Raji (cell line): ENCODE measurements around the gene TNS3.

Experiments used
- POLR2A ChIP-seq: IDR thresholded peaks from 2 replicates; pipeline ENCODE4 v1.6.1; 2011; ENCODE audit warnings: low read depth, low read length, control low read depth; ENCODE audit not compliant: insufficient read depth

The TNS3 gene

DNA sequence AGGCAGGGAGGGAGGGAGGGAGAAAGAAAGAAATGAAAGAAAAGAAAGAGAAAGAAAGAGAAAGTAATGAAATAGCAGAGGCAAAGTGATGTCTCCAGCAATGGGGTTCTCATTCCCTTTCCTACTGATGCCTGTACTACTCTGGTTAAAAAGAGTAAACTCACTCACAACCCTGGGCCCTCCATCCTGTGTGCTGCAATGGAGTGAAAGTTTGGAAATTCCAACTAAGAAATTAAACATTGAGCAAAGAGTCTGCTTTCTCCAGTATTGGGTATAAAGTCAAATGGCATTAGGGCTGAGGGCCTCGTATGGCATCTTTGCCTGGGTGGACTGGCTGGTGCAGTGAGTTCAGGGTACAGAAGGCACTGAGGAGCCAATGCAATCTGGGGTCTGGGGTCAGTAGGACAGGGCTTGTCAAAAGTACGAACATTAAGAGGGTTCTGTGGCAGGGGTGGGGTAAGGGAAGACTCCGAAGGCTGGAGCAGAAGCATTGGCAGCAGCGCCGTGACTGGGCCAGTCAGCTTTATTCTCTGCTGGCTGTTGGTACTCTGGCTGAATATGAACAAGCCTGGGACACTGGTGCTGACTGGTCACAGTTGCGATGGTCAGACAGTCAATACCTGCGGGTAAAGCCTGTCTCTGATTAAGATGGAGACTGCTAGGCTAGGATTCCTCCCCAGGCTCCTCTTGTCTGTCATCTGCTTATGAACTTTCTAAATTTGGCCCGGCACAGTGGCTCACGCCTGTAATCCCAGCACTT lies 24.1 kb upstream of the TNS3 start:
- no peak for TF ChIP-seq POLR2A

DNA sequence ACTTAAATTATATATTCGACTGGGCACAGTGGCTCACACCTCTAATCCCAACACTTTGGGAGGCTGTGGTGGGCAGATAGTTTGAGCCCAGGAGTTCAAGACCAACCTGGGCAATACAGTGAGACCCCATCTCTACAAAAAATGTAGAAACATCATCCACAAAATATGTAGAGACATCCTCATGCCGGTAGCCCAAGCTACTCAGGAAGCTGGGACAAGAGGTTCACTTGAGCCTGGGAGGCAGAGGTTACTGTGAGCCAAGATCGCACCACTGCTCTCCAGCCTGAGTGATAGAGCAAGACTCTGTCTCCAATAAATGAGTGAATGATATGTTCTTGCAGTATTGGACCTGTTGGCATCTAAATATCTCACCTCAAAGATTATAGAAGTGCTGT lies 22.6 kb upstream of the TNS3 start:
- no peak for TF ChIP-seq POLR2A

DNA sequence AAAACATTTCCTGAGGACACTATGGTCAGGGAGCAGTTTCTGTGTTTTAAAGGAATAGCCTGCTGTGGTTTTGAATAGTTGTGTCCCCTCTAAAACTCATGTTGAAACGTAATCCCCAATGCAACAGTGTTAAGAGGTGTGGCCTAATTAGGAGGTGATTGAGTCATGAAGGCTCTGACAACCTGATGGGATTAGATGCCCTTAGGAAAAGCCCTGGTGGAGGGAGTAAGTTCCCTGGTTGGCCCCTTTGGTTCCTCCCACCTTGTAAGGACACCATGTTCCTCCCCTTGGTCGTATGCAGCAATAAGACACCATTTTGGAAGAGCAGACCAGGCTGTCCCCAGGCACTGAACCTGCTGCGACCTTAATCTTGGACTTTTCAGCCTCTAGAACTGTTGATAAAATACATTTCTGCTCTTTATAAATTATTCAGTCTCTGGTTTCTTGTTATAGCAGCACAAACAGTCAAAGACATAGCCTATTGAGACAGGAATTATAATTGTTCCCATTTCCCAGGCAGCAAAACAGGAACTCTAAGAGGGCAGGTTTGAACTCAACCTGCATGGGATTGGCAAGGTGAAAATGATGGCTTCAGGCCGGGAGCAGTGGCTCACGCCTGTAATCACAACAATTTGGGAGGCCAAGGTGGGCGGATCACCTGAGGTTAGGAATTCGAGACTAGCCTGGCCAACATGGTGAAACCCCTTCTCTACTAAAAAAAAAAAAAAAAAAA lies 20.5 kb upstream of the TNS3 start:
- TF ChIP-seq POLR2A, result no peak

DNA sequence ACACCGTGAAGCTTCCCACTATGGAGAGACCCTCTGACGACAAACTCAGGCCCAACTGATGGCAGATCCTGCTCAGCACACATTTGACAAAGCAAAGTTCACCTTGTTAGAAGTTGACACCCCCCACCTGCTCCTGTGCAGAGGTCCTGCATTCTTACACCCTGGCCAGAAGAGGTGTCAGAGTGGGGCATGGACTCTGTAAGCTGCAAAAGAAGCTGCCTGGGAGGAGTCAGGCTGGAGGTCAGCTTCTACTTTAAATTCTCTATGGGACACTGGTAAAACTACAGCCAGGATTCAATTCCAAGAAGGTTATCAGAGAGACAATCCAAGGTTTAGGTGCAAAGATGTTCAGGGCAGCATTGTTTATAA lies 20.0 kb upstream of the TNS3 start:
- no peak for TF ChIP-seq POLR2A

DNA sequence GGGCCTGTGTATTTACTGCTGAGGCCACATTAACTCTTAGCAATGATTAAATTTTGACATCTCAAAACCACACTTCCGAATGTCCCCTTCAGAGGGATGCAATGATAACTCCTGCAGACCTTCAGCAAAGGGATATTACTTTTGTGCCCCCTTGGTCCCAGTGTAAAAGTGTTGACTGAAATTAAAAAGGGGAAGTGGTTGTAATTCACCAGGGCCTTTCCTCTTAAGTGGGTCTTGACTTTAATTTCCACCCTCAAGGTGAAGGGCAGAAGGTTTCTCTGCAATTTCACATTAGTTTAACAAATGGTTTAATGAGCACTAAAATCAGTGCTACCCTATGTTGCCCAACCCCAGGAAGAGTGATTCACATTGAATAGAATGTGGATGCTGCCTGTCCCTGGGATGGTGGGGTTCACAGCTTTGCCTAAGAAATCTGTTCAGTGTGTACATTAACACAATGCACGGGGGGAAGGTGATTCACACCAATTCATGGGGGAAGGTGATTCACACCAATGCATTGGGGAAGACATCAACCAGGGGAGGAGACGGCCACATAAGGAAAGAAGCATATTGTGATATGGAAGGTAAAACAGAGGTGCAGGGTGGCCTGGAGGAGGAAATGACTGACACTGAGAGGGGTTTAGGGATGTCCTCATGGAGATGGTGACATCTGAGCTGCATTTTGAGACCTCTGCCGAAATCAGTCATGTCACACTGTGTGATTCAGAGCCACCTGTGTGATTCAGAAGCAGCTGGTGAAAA lies 19.4 kb upstream of the TNS3 start:
- peak; percentile 48; the same call in 1 of the 2 replicates for TF ChIP-seq POLR2A

DNA sequence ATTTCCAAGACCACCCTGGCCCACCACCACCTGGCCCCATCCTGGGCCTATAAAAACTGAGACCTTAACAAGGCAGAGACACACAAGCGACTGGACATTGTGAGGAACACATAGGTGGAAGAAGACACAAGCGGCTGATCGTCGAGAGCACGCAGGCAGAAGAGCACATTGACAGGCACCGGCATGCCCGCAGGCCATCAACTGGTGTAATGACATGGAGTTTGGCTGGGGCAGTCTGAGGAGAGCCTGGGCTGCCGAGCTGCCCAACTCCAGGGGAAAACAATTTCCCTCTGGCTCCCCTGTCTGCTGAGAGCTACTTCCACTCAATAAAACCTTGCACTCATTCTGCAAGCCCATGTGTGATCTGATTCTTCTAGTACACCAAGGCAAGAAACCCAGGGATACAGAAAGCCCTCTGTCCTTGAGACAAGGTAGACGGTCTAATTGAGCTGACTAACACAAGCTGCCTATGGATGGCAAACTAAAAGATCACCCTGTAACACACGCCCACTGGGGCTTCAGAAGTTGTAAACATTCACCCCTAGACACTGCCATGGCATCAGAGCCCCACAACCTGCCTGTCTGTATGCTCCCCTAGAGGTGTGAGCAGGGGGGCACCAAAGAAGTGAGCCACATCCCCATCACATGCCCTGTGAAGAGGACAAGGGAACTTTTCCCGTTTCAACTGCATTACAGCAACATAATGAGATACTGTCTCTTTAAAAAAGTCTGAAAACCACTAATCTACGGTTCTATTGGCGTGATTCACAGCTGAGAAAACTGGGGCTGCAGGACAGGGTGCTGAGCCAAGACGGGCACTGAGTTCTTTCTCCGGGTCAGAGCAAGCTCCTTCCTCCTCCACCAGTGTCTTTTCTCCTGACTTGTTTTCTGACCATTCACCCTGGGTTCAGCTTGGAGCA lies 18.5 kb upstream of the TNS3 start:
- peak; percentile 49; the same call in 1 of the 2 replicates for TF ChIP-seq POLR2A

DNA sequence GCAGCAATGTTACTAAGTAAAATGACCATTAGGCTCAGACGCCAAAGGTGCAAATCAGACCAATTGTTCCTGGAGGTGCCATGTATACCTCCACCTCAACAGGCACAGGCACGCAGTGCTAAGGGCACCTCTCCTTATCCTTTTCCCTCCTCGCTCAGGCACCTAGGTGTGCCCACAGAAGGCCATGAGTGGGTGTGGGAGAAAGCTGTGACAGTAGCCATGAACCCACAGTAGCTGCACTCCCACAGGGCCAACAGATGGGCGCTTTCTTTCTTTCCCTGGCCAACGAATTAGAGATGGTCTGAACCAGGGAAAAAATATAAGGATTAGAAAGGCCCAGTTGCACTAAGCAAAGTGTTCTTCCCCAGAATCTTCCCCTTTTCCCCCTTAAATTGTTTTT lies 15.5 kb upstream of the TNS3 start:
- TF ChIP-seq POLR2A, result no peak

DNA sequence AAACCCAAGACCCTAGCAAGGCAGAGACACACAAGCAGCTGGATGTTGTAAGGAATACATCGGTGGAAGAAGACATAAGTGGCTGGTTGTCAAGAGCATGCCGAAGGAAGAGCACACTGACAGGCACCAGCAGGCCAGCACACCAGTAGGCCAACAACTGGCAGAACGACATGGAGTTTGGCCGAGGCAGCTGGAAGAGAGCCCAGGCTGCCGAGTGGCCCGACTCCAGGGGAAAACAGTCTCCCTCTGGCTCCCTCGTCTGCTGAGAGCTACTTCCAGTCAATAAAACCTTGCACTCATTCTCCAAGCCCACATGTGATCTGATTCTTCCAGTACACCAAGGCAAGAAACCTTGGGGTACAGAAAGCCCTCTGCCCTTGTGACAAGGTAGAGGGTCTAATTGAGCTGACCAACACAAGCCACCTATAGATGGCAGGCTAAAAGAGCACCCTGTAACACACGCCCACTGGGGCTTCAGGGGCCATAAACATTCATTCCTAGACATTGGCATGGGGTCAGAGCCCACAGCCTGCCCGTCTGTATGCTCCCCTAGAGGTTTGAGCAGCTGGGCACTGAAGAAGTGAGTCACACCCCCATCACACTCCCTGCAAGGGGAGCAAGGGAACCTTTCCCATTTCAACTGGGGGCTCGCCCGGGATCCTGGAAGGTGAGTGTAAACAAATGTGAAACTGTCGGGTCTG lies 14.7 kb upstream of the TNS3 start:
- no peak for TF ChIP-seq POLR2A

GRCh38 chr7:47594406-47594805 lies 12.5 kb upstream of the TNS3 start:
- TF ChIP-seq POLR2A, result no peak

DNA sequence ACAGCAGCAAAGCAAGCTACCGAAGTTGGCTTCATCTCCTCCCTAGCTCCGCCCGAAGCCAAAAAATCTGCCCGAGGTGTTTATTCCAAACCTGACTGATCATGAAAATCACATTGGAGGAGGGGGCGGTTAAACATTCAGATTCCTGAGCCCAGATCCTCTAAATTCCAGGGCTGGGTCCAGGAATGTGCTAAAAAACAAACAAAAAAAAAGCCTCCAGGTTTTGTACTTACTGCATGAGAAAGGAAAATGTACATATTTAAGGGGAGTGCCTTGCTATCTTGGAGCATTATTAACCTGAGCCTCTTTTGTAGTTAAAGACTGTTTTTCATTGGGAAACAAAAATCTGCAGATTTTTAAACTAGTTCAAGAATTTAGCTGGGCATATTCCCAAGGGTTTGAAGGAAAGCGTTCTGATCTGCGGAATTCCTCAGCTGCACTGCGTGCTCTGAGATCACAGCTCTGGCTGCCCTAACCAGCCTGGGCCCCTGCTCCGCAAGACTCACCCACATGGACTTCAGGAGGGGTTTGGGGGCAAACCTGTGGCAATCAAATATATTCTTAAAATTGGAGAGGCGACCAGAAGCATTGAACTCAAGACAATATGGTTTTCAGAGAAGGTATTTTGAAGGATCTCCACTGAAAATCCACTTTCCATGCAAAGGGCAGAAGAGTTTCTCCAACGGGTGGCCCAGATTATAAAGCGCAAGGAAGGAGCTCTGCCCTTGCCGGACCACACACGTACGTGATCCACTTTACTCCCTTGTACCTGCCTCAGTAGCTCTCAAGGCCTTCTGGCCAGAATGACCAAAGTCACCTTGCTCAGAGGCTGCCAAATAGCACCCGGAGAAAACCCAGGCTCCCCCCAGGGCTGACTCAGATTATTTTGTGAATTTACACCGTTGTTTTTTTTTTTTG lies 10.0 kb upstream of the TNS3 start:
- TF ChIP-seq POLR2A, result no peak

GRCh38 chr7:47591089-47591654 lies 9.3 kb upstream of the TNS3 start:
- no peak for TF ChIP-seq POLR2A

DNA sequence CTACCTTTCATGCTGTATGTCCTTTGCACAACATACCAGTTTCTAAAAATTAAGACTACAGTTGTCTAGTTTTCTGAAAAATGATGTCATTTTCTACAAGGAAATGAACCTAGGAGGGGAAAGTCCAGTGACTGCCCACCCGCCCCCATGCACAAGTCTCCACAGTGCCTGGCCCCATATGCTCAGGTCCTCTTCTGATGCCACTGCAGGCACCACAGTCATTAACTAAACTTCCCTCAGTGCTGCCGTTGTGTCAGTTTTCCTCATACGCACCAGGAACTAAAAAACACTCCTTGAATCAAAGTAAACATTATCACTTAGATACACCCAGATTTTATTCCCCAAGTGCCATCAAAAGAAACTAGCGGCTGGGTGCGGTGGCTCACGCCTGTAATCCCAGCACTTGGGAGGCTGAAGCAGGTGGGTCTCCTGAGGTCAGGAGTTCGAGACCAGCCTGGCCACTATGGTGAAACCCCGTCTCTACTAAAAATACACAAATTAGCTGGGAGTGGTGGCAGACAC lies 6.9 kb upstream of the TNS3 start:
- no peak for TF ChIP-seq POLR2A

GRCh38 chr7:47587976-47588375 lies 6.1 kb upstream of the TNS3 start:
- no peak for TF ChIP-seq POLR2A

GRCh38 chr7:47587351-47587750 lies 5.4 kb upstream of the TNS3 start:
- no peak for TF ChIP-seq POLR2A
